ENCODE data around the gene POU5F2. TPM values are rescaled to one million over a fixed set of nuclear protein-coding genes. Genes with fewer than 3 reads are reported as not detected.

The POU5F2 gene
- total and polyA plus RNA-seq, 2 of the 4 experiments (the other 2 are of a cell fraction) = 0.02 to 1.1 TPM

GRCh38 chr5:93736284-93736683 is 5.1 kb downstream of the POU5F2 start:
- BruUV-seq (replicated peaks) = no TSS peak
- Histone ChIP-seq H3K4me3 (ENCODE audit: insufficient read depth, low read depth, low read length) (no peak overlapping the region), H3K79me1 (ENCODE audit: low read depth in 1 of 2, low read length in 2 of 2) (no peaks in the 10 kb centered on the region), H3K23ac (ENCODE audit: low read depth, low read length) (no peak overlapping the region), H3K9me3 (ENCODE audit: control insufficient read depth, insufficient read depth, low read length) (no peaks in the 10 kb centered on the region), H3K36me3 (ENCODE audit: control insufficient read depth, insufficient read depth, low read length) (no peaks in the 10 kb centered on the region), H4K8ac (ENCODE audit: low read depth in 2 of 2, low read length in 2 of 2) (no peak overlapping the region), H3K4me1 (ENCODE audit: control insufficient read depth, insufficient read depth, low read length) (no peaks in the 10 kb centered on the region; the same call in 1 of the 2 replicates), H3K4ac (ENCODE audit: low read depth, low read length) (no peak overlapping the region), H3K27ac (ENCODE audit: insufficient read depth, low read length) (no peak overlapping the region), H4K91ac (ENCODE audit: insufficient read depth, low read depth, low read length) (no peak overlapping the region), H3K9me1 (ENCODE audit: insufficient read depth, low read length) (no peaks in the 10 kb centered on the region), H2AK5ac (ENCODE audit: low read depth, low read length) (no peak overlapping the region), H2AK9ac (replicated peaks; ENCODE audit: low read depth, low read length, poor library complexity) (no peak overlapping the region), H3K18ac (ENCODE audit: low read depth, low read length) (no peak overlapping the region), H3K14ac (replicated peaks; ENCODE audit: low read depth, low read length) (no peak overlapping the region), H4K5ac (ENCODE audit: low read depth, low read length) (no peak overlapping the region), H2BK5ac (ENCODE audit: low read depth, low read length, poor library complexity, severe bottlenecking) (no peak overlapping the region), H2AFZ (replicated peaks; ENCODE audit: low read length, poor library complexity) (no peak overlapping the region), H3K27me3 (ENCODE audit: control insufficient read depth, insufficient read depth, low read length) (no peaks in the 10 kb centered on the region), H4K20me1 (ENCODE audit: insufficient read depth, low read length) (no peaks in the 10 kb centered on the region), H2BK20ac (ENCODE audit: low read depth, low read length) (no peak overlapping the region), H2BK15ac (ENCODE audit: low read depth, low read length) (no peak overlapping the region), H2BK120ac (ENCODE audit: low read depth, low read length) (no peak overlapping the region), H3K4me2 (ENCODE audit: low read depth, low read length) (no peak overlapping the region), H3K56ac (ENCODE audit: extremely low read depth, insufficient read depth, low read length) (no peak overlapping the region), H3K9ac (ENCODE audit: low read depth, low read length) (no peak overlapping the region)
- in situ Hi-C loops (cut with MboI; ENCODE audit: low sequenced_read_pairs) = no loop called here
- ATAC-seq (ENCODE audit: low read depth) (peak; percentile 65), DNase-seq (peak; percentile 77)
- ChIA-PET CTCF (interaction anchor here (0.6 to 1.2 kb wide), 2 partner anchors 10 to 75 kb away, joined by 5 to 6 read pairs; no protein-coding TSS in a partner anchor), POLR2A (ENCODE audit: unreplicated experiment) (interaction anchor here (0.6 kb wide), 2 partner anchors 154 to 1087 kb away, joined by 3 to 4 read pairs; no protein-coding TSS in a partner anchor)
- dilution Hi-C loops (cut with HindIII; ENCODE audit: low sequenced_read_pairs, unreplicated experiment) = no loop called here
- no CpG with 5 or more reads among the region's 2 CpGs for whole genome bisulfite sequencing, 2 experiments (ENCODE audit: extremely low coverage in 2 of 2, insufficient read length in 1 of 2)
- intact Hi-C loops (cut with micrococcal nuclease) = loop anchor here (5.0 kb wide), 1 partner anchor 51 kb away; no protein-coding TSS in a partner anchor
- TF ChIP-seq FOS (IDR thresholded peaks at IDR 0.05; ENCODE audit: low read depth, low read length) = no peak; the same call in 1 of the 2 replicates
- no peak for TF ChIP-seq CHD1 (IDR thresholded peaks at IDR 0.05; ENCODE audit: low read depth, low read length)
- TF ChIP-seq CTCF (conservative IDR thresholded peaks at IDR 0.05; ENCODE audit: low read depth, low read length) = no peak
- TF ChIP-seq POLR2A (IDR thresholded peaks at IDR 0.05; ENCODE audit: low read depth, low read length) = no peak
- no peak for TF ChIP-seq RFX5 (IDR thresholded peaks at IDR 0.05; ENCODE audit: low read depth, low read length)
- no peak for TF ChIP-seq MAFK (IDR thresholded peaks at IDR 0.05; ENCODE audit: low read depth, low read length)
- TF ChIP-seq SMC3 (IDR thresholded peaks at IDR 0.05; ENCODE audit: low read depth, low read length) = no peak
- no peak for TF ChIP-seq MAZ (IDR thresholded peaks at IDR 0.05; ENCODE audit: borderline replicate concordance, low read depth, low read length)
- no peak for TF ChIP-seq CEBPB (IDR thresholded peaks at IDR 0.05; ENCODE audit: low read depth, low read length)
- no peak for TF ChIP-seq USF2 (IDR thresholded peaks at IDR 0.05; ENCODE audit: low read depth, low read length)
- TF ChIP-seq NFE2L2 (IDR thresholded peaks at IDR 0.05; ENCODE audit: low read depth, low read length) = no peak
- no peak for TF ChIP-seq MXI1 (IDR thresholded peaks at IDR 0.05; ENCODE audit: borderline replicate concordance, low read depth, low read length)
- no peak for TF ChIP-seq ELK1 (IDR thresholded peaks at IDR 0.05; ENCODE audit: borderline replicate concordance, low read depth, low read length)
- TF ChIP-seq RAD21 (IDR thresholded peaks at IDR 0.05; ENCODE audit: low read length) = no peak

All from IMR-90 (cell line).